Measurements from ENCODE around the gene LZTR1. TPM values are rescaled to one million over a fixed set of nuclear protein-coding genes. Genes with fewer than 3 reads are reported as not detected.

The LZTR1 gene
- polyA plus RNA-seq, 2 of the 4 experiments (the other 2 are of a cell fraction), result 14.1 to 23.5 TPM

DNA sequence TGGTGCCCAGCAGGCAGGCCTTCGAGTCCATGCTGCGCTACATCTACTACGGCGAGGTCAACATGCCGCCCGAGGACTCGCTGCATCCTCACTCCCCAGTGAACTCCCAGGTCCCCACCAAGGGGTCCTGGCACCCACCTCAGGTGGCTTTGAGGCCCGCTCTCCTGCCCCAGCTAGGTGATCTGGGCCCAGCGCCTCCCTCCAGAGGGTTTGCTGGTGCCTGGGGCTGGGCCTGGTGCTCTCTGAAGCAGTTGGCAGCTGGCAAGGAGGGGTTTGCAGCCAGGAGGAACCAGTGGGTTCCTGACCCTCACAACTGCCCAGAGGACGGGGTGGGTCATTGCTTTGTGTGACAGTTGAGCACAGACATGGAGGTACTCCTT lies 13.9 kb downstream of the LZTR1 start:
- FAIRE-seq (no peak), DNase-seq (ENCODE audit: low read depth in 1 of 2, low spot score in 1 of 2) (no peak), ATAC-seq (no peak)
- TF ChIP-seq BHLHE40 (IDR thresholded peaks at IDR 0.05; ENCODE audit: low read depth, low read length) (no peak), MAZ (IDR thresholded peaks at IDR 0.05; ENCODE audit: borderline replicate concordance, low read depth, low read length) (no peak), NR3C1 (IDR thresholded peaks at IDR 0.05) (no peak), FOSL2 (IDR thresholded peaks at IDR 0.05) (no peak), FOSL2 (CRISPR knock-in tag; IDR thresholded peaks at IDR 0.05) (no peak), HOXA7 (CRISPR knock-in tag; IDR thresholded peaks at IDR 0.05) (no peak), JUNB (IDR thresholded peaks at IDR 0.05) (no peak), CHD2 (IDR thresholded peaks at IDR 0.05; ENCODE audit: low read length, partially characterized antibody) (no peak), RARB (CRISPR knock-in tag; IDR thresholded peaks at IDR 0.05) (no peak), TP53 (CRISPR knock-in tag; IDR thresholded peaks at IDR 0.05) (no peak)
- TF ChIP-seq, protein P1, sequence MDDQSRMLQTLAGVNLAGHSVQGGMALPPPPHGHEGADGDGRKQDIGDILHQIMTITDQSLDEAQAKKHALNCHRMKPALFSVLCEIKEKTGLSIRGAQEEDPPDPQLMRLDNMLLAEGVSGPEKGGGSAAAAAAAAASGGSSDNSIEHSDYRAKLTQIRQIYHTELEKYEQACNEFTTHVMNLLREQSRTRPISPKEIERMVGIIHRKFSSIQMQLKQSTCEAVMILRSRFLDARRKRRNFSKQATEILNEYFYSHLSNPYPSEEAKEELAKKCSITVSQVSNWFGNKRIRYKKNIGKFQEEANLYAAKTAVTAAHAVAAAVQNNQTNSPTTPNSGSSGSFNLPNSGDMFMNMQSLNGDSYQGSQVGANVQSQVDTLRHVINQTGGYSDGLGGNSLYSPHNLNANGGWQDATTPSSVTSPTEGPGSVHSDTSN (IDR thresholded peaks at IDR 0.05), result no peak
- Histone ChIP-seq H3K4me3 (no peak overlapping the region), H3K4me2 (no peak overlapping the region), H3K4me1 (peaks cover 9% of the 10 kb centered on the region; the same call in 2 of the 3 replicates), H3K27ac (no peak overlapping the region), H3K9me3 (no peaks in the 10 kb centered on the region)
- 94% methylated on average over 5 of the region's 10 CpGs for WGBS (ENCODE audit: missing lambda C conversion rate)
- ChIA-PET POLR2A (interaction anchor here (1.2 kb wide), 1 partner anchor 14 kb away, joined by 5 read pairs; the partner anchor contains the start of gene LZTR1), CTCF (no interaction called here)

DNA sequence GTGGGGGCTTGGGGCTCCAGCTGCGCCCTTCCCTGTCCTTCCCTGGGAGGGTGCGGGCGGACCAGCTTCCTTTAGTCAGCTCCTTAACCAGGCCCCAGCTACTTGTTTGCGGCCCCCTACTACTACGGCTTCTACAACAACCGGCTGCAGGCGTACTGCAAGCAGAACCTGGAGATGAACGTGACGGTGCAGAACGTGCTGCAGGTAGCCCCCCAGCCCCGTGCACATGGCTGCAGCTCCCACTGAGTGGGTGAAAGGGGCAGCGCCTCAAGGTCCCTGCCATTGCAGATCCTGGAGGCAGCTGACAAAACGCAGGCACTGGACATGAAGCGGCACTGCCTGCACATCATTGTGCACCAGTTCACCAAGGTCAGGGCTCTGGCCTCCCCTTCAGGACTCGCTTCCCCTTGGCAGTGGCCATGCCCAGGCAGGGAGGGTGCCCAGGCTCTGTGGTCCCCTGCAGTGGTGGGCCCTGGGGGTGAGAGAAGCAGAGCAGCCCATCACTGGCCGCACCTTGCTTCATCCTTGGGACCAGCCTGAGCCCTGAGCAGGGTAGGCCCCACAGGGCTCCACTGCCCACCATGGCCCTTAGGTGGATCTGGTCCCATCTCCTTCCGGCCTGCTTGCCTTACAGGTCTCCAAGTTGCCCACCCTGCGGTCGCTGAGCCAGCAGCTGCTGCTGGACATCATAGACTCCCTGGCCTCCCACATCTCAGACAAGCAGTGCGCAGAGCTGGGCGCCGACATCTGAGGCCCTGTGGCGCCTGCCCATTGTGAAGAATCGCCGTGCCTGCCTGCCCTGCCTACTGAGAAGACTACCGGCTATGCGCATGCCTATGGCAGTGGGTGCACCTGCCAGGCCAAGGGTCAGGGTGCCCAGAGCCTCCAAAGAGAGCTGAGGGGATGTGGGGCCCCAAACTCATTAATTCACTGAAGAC lies 14.8 kb downstream of the LZTR1 start:
- ChIA-PET CTCF (no interaction called here), POLR2A (interaction anchor here (1.2 kb wide), 1 partner anchor 15 kb away, joined by 5 read pairs; the partner anchor contains the start of gene LZTR1)
- TF ChIP-seq, protein P2, sequence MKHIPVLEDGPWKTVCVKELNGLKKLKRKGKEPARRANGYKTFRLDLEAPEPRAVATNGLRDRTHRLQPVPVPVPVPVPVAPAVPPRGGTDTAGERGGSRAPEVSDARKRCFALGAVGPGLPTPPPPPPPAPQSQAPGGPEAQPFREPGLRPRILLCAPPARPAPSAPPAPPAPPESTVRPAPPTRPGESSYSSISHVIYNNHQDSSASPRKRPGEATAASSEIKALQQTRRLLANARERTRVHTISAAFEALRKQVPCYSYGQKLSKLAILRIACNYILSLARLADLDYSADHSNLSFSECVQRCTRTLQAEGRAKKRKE (CRISPR knock-in tag; IDR thresholded peaks at IDR 0.05; ENCODE audit: low read depth), result no peak
- no peak for TF ChIP-seq CTCF (IDR thresholded peaks at IDR 0.05)
- TF ChIP-seq FOSL2 (IDR thresholded peaks at IDR 0.05), result no peak
- no peak for TF ChIP-seq FOSL2 (CRISPR knock-in tag; IDR thresholded peaks at IDR 0.05)
- TF ChIP-seq KDM5A (IDR thresholded peaks at IDR 0.05), result no peak
- no peak for TF ChIP-seq KDM1A (IDR thresholded peaks at IDR 0.05; ENCODE audit: low read depth)
- no peak for TF ChIP-seq PHF8 (IDR thresholded peaks at IDR 0.05; ENCODE audit: borderline replicate concordance, low read depth)
- no peak for TF ChIP-seq HOXB13 (CRISPR knock-in tag; IDR thresholded peaks at IDR 0.05; ENCODE audit: low read depth)
- TF ChIP-seq CEBPB (IDR thresholded peaks at IDR 0.05), result no peak
- H3K9me3 ChIP-seq, result no peaks in the 10 kb centered on the region
- no peak overlapping the region for H3K27ac ChIP-seq
- DNase-seq (ENCODE audit: low read depth in 1 of 2, low spot score in 1 of 2), result no peak
- ATAC-seq, result no peak
- 94% methylated on average over 13 of the region's 27 CpGs for WGBS (ENCODE audit: missing lambda C conversion rate)
- peaks cover 9% of the 10 kb centered on the region; the same call in 2 of the 3 replicates for H3K4me1 ChIP-seq
- FAIRE-seq, result no peak
- H3K4me2 ChIP-seq, result no peak overlapping the region
- no peak overlapping the region for H3K4me3 ChIP-seq

Data from A549 (cell line).